Erythroblast (primary cell): ENCODE data around the gene SPATA3.

Experiments used
- DNase-seq, 2 experiments: peaks; one replicate each; lab custom pipeline; 2025; lab: John Stamatoyannopoulos, UW
- GATA1 ChIP-seq: IDR thresholded peaks from 2 replicates; pipeline ENCODE4 v1.6.1; 2011; ENCODE audit warnings: low read depth, mild to moderate bottlenecking, control low read depth, low read length, moderate library complexity
- POLR2A ChIP-seq: IDR thresholded peaks from 2 replicates; pipeline ENCODE4 v1.6.1; 2011; ENCODE audit warnings: mild to moderate bottlenecking, low read length

SPATA3 gene

GRCh38 chr2:231051116-231051515 is 55.2 kb downstream of the SPATA3 start:
- TF ChIP-seq GATA1 (no peak), POLR2A (no peak)
- no peak for DNase-seq

GRCh38 chr2:231052494-231053451 is 56.9 kb downstream of the SPATA3 start:
- TF ChIP-seq POLR2A (no peak), GATA1 (no peak)
- DNase-seq = peak; percentile 84 to 88

- TF ChIP-seq POLR2A = no peak
- TF ChIP-seq GATA1 = no peak
- DNase-seq = no peak
Measured at GRCh38 chr2:231053846-231054245, 57.9 kb downstream of the SPATA3 start.

GRCh38 chr2:231056453-231057416 is 60.8 kb downstream of the SPATA3 start, which contains the start of gene PSMD1:
Gene PSMD1 (plus strand): TSS chr2:231056867. CDS start chr2:231057026, 159 bp downstream.
- DNase-seq = peak; percentile 97 to 98

GRCh38 chr2:231057590-231057989 is 61.7 kb downstream of the SPATA3 start:
- no peak for TF ChIP-seq GATA1
- no peak for TF ChIP-seq POLR2A
- peak; percentile 48 to 68 for DNase-seq

More at GRCh38 chr2:231056453-231057416, 60.8 kb downstream of the SPATA3 start, which contains the start of gene PSMD1:
- peak; percentile 64 for TF ChIP-seq POLR2A
- TF ChIP-seq GATA1 = no peak
